SK-N-SH (cell line): ENCODE results near the gene ESRP2. TPM values are rescaled to one million over a fixed set of nuclear protein-coding genes. Genes with fewer than 3 reads are reported as not detected.

ENCODE experiments used
- CTCF ChIA-PET: fragments of 300-600, 350-600 bp; formaldehyde crosslinking; extraction: SDS; loops from one replicate; lab custom pipeline; 2021; lab: Yijun Ruan, JAX
- POLR2A ChIA-PET: fragments of 350-600 bp; sonication (Branson Sonifier 250); formaldehyde crosslinking; extraction: SDS; loops from one replicate; lab custom pipeline; 2020; ENCODE audit warnings: antibody characterized with exemption, inconsistent platforms; lab: Yijun Ruan, JAX
- DNase-seq: peaks from one replicate; pipeline ENCODE4 v3.0.0; 2012
- H2AFZ ChIP-seq: fragments of 200-600 bp; sonication (generic); 2 replicates; pipeline ENCODE4 v1.8.1; 2016; ENCODE audit warnings: antibody characterized with exemption, mild to moderate bottlenecking, low read depth
- H3F3A ChIP-seq: fragments of 200-600 bp; sonication (generic); replicated peaks from 2 replicates; pipeline ENCODE3; 2016; ENCODE audit warnings: antibody characterized with exemption, mild to moderate bottlenecking; ENCODE audit not compliant: insufficient read depth
- H3K27ac ChIP-seq, 2 experiments: fragments of 200-500 bp in 1 of 2; fragments of 200-600 bp in 1 of 2; sonication (Bioruptor generic) in 1 of 2; sonication (generic), shearing (Covaris generic) in 1 of 2; 2 replicates each; pipeline versions ENCODE4 v1.5.1 to v1.6.1; 2014 to 2016; ENCODE audit warnings: low read depth in 2 of 2, inconsistent platforms in 1 of 2, low read length in 1 of 2, mild to moderate bottlenecking in 1 of 2, mixed read lengths in 1 of 2
- H3K27me3 ChIP-seq: fragments of 200-600 bp; sonication (generic), shearing (Covaris generic); 2 replicates; pipeline ENCODE4 v1.6.1; 2016; ENCODE audit warnings: mixed run types; ENCODE audit not compliant: insufficient read depth
- H3K36me3 ChIP-seq, 2 experiments: fragments of 200-500 bp in 1 of 2; fragments of 200-600 bp in 1 of 2; sonication (Bioruptor generic) in 1 of 2; sonication (generic) in 1 of 2; replicated peaks in 1 of 2; 2 replicates each; pipeline versions ENCODE3 to v1.5.1; 2014 to 2016; ENCODE audit warnings: low read length in 1 of 2, mild to moderate bottlenecking in 1 of 2; ENCODE audit not compliant: insufficient read depth in 2 of 2, control insufficient read depth in 1 of 2
- H3K4me1 ChIP-seq, 2 experiments: fragments of 200-500 bp in 1 of 2; fragments of 200-600 bp in 1 of 2; sonication (Bioruptor generic) in 1 of 2; sonication (generic), shearing (Covaris generic) in 1 of 2; 2 replicates each; pipeline versions ENCODE4 v1.5.1 to v1.6.1; 2014 to 2016; ENCODE audit warnings: low read depth in 1 of 2, low read length in 1 of 2, mixed run types in 1 of 2; ENCODE audit not compliant: insufficient read depth in 2 of 2, control insufficient read depth in 1 of 2
- H3K4me2 ChIP-seq: fragments of 200-600 bp; sonication (generic), shearing (Covaris generic); 2 replicates; pipeline ENCODE4 v1.6.1; 2017; ENCODE audit warnings: mixed run types
- H3K4me3 ChIP-seq, 2 experiments: fragments of 200-500 bp in 1 of 2; fragments of 200-600 bp in 1 of 2; sonication (Bioruptor generic) in 1 of 2; sonication (generic), shearing (Covaris generic) in 1 of 2; 2 replicates each; pipeline versions ENCODE4 v1.5.1 to v1.8.1; 2014 to 2016; ENCODE audit warnings: low read depth in 2 of 2, inconsistent platforms in 1 of 2, low read length in 1 of 2, mild to moderate bottlenecking in 1 of 2, mixed read lengths in 1 of 2, moderate library complexity in 1 of 2
- H3K79me2 ChIP-seq: fragments of 200-600 bp; sonication (generic); 2 replicates; pipeline ENCODE4 v1.8.1; 2017; ENCODE audit warnings: mild to moderate bottlenecking; ENCODE audit not compliant: insufficient read depth
- H3K9ac ChIP-seq: fragments of 200-600 bp; sonication (generic); 2 replicates; pipeline ENCODE4 v1.6.1; 2017; ENCODE audit warnings: mixed run types
- H3K9me2 ChIP-seq: fragments of 200-600 bp; sonication (generic); 2 replicates; pipeline ENCODE4 v1.6.1; 2017; ENCODE audit warnings: mixed run types
- H3K9me3 ChIP-seq: fragments of 200-600 bp; sonication (generic); 2 replicates; pipeline ENCODE4 v1.6.1; 2017; ENCODE audit warnings: mixed run types, mild to moderate bottlenecking, moderate library complexity
- H4K20me1 ChIP-seq: fragments of 200-600 bp; sonication (generic); 2 replicates; pipeline ENCODE4 v1.6.1; 2017; ENCODE audit warnings: mild to moderate bottlenecking, mixed run types; ENCODE audit not compliant: insufficient read depth
- CHD2 ChIP-seq: fragments of 150-350 bp; IDR thresholded peaks from 2 replicates; pipeline ENCODE4 v1.6.1; 2018; ENCODE audit warnings: low read length; ENCODE audit not compliant: partially characterized antibody
- EP300 ChIP-seq, 2 experiments: IDR thresholded peaks; 2 replicates each; pipeline versions ENCODE4 v1.4.0 to v1.6.1; 2012; ENCODE audit warnings: borderline replicate concordance in 1 of 2, low read depth in 1 of 2, low read length in 1 of 2
- FOXM1 ChIP-seq: IDR thresholded peaks from 2 replicates; pipeline ENCODE4 v1.4.0; 2012; ENCODE audit warnings: low read depth, mild to moderate bottlenecking
- GABPA ChIP-seq: IDR thresholded peaks from 2 replicates; pipeline ENCODE4 v1.4.0; 2012; ENCODE audit warnings: low read depth, mild to moderate bottlenecking
- MAX ChIP-seq: IDR thresholded peaks from 2 replicates; pipeline ENCODE4 v1.4.0; 2012; ENCODE audit warnings: low read depth
- NFIC ChIP-seq: IDR thresholded peaks from 2 replicates; pipeline ENCODE4 v1.4.0; 2012; ENCODE audit warnings: borderline replicate concordance
- PBX3 ChIP-seq: IDR thresholded peaks from 2 replicates; pipeline ENCODE4; 2012
- RCOR1 ChIP-seq: fragments of 150-350 bp; IDR thresholded peaks from 2 replicates; pipeline ENCODE4 v1.6.1; 2017; ENCODE audit warnings: antibody characterized with exemption, low read length
- RFX5 ChIP-seq: IDR thresholded peaks from 2 replicates; pipeline ENCODE4 v1.6.1; 2012; ENCODE audit warnings: mild to moderate bottlenecking, improper control_type of control experiment, low read length
- RXRA ChIP-seq: IDR thresholded peaks from 2 replicates; pipeline ENCODE4 v1.4.0; 2012; ENCODE audit warnings: low read depth, mild to moderate bottlenecking, borderline replicate concordance
- SIN3A ChIP-seq: IDR thresholded peaks from 2 replicates; pipeline ENCODE4 v1.6.1; 2012; ENCODE audit warnings: low read depth, mild to moderate bottlenecking, low read length, moderate library complexity, borderline replicate concordance
- SMC3 ChIP-seq: IDR thresholded peaks from 2 replicates; pipeline ENCODE4 v1.6.1; 2012; ENCODE audit warnings: low read depth, low read length, improper control_type of control experiment
- TCF12 ChIP-seq: IDR thresholded peaks from 2 replicates; pipeline ENCODE4 v1.4.0; 2012
- TEAD4 ChIP-seq: IDR thresholded peaks from 2 replicates; pipeline ENCODE4 v1.4.0; 2012; ENCODE audit warnings: mild to moderate bottlenecking, borderline replicate concordance; ENCODE audit not compliant: insufficient read depth
- USF2 ChIP-seq: fragments of 150-350 bp; IDR thresholded peaks from 2 replicates; pipeline ENCODE4 v1.6.1; 2017; ENCODE audit warnings: antibody characterized with exemption, low read length, low read depth, borderline replicate concordance
- YY1 ChIP-seq: IDR thresholded peaks from 2 replicates; pipeline ENCODE4 v1.4.0; 2012; ENCODE audit warnings: low read depth, mild to moderate bottlenecking
- WGBS: methylation state at CpG from one replicate; pipeline ENCODE4 v1.1.6; 2017; ENCODE audit warnings: low lambda C conversion rate; 5-methylcytosine and 5-hydroxymethylcytosine counted together
- polyA plus RNA-seq, 3 experiments: library from polyadenylated mRNA; depleted of rRNA; stranded (reverse); fragments of >200 nt; gene quantifications; 2 replicates each; pipeline ENCODE4 v1.2.3, GENCODE V29; 2012

Gene ESRP2
- polyA plus RNA-seq, 1 of the 3 experiments (the other 2 are of a cell fraction) = 0.07 TPM

- Histone ChIP-seq H3K27me3 (no peaks in the 10 kb centered on the region), H3K9me2 (no peaks in the 10 kb centered on the region), H3K79me2 (no peaks in the 10 kb centered on the region), H3K9ac (no peak overlapping the region), H3K27ac (peak overlapping the region in 1 of 2 experiments; percentile 79; a peak in 1 of 4 replicates), H3K4me1 (peaks cover 0 to 8% of the 10 kb centered on the region in 2 experiments; a peak in 1 of 4 replicates), H3K4me3 (no peak overlapping the region), H2AFZ (peak overlapping the region; percentile 79; the same call in 1 of the 2 replicates), H3F3A (peaks cover 3% of the 10 kb centered on the region), H3K36me3 (peaks cover 0 to 2% of the 10 kb centered on the region in 2 experiments), H3K9me3 (no peaks in the 10 kb centered on the region), H4K20me1 (no peaks in the 10 kb centered on the region), H3K4me2 (no peak overlapping the region)
- WGBS = 97% methylated on average over 14 of the region's 45 CpGs
- peak; percentile 37 for DNase-seq
- POLR2A ChIA-PET = no interaction called here
- TF ChIP-seq CHD2 (no peak), RXRA (no peak), YY1 (no peak), FOXM1 (no peak), GABPA (no peak), TCF12 (no peak), USF2 (no peak), RFX5 (no peak), RCOR1 (no peak), SIN3A (no peak), MAX (no peak), TEAD4 (no peak), NFIC (no peak), PBX3 (no peak), EP300 (IDR thresholded peaks at IDR 0.05; ENCODE audit: borderline replicate concordance in 1 of 2, low read depth in 1 of 2, low read length in 1 of 2) (no peak), SMC3 (no peak)
- CTCF ChIA-PET = interaction anchor here (0.8 to 2.2 kb wide), 4 partner anchors 25 to 196 kb away, joined by 3 to 17 read pairs (median 6); no protein-coding TSS in a partner anchor
Measured at GRCh38 chr16:68236137-68236825, 354 bp upstream of the ESRP2 start.
